Esophagus muscularis mucosa (tissue), 4 donors: ENCODE results near the gene IL15RA. TPM values are rescaled to one million over a fixed set of nuclear protein-coding genes. Genes with fewer than 3 reads are reported as not detected.
"Not testable (repeated sequence)": the region's sequence is repeated elsewhere in the genome, so short reads cannot be mapped to it uniquely, and the experiment has no call there.

Source experiments
- DNase-seq: peaks from one replicate; pipeline ENCODE4 v3.0.0-alpha.2; 2017; ENCODE audit errors: extremely low spot score
- H3K27ac ChIP-seq, 4 donors: fragments of 200-600 bp; sonication (generic); replicated peaks in 1 of 4; 1 replicate in 3 of 4; 2 replicates in 1 of 4; pipeline ENCODE4 v1.5.1; 2016 to 2019; ENCODE audit warnings: mild to moderate bottlenecking in 1 of 4
- H3K27me3 ChIP-seq, 4 donors: fragments of 200-600 bp; sonication (generic); one replicate each; pipeline versions ENCODE4 v1.5.1 to v1.6.0; 2016 to 2019
- H3K36me3 ChIP-seq, 4 donors: fragments of 200-600 bp; sonication (generic); one replicate each; pipeline ENCODE4 v1.5.1; 2016 to 2019
- H3K4me1 ChIP-seq, 4 donors: fragments of 200-600 bp; sonication (generic); one replicate each; pipeline ENCODE4 v1.5.1; 2016 to 2019
- H3K4me3 ChIP-seq, 4 donors: fragments of 200-600 bp; sonication (generic); 1 replicate in 2 of 4; 2 replicates in 2 of 4; pipeline ENCODE4 v1.5.1; 2016 to 2019; ENCODE audit warnings: mild to moderate bottlenecking in 4 of 4, moderate library complexity in 1 of 4
- H3K9me3 ChIP-seq, 4 donors: fragments of 200-600 bp; sonication (generic); 1 replicate in 3 of 4; 2 replicates in 1 of 4; pipeline ENCODE4 v1.5.1; 2016 to 2019
- CTCF ChIP-seq, 3 experiments: fragments of 200-600 bp in 2 of 3; fragments of 450-650 bp in 1 of 3; sonication (generic) in 2 of 3; IDR thresholded peaks; one replicate each; pipeline ENCODE4 v1.5.1; 2017 to 2019; ENCODE audit warnings: antibody characterized with exemption in 3 of 3, mild to moderate bottlenecking in 2 of 3, moderate library complexity in 1 of 3
- EP300 ChIP-seq: sonication (generic); formaldehyde crosslinking; IDR thresholded peaks from one replicate; pipeline ENCODE4 v1.6.1; 2017; ENCODE audit warnings: antibody characterized with exemption
- POLR2A ChIP-seq: fragments of 450-650 bp; IDR thresholded peaks from one replicate; pipeline ENCODE4 v1.6.1; 2017; ENCODE audit warnings: antibody characterized with exemption, moderate library complexity, mild to moderate bottlenecking, low read depth
- POLR2AphosphoS5 ChIP-seq, 2 donors: sonication (generic); formaldehyde crosslinking; IDR thresholded peaks; one replicate each; pipeline ENCODE4 v1.6.1; 2017; ENCODE audit warnings: antibody characterized with exemption in 2 of 2
- WGBS: methylation state at CpG from one replicate; pipeline ENCODE4 v1.1.5; 2018; 5-methylcytosine and 5-hydroxymethylcytosine counted together
- intact Hi-C: fragments of 100-400 bp; cut with DNase I; formaldehyde crosslinking; loops from one replicate; pipeline ENCODE4 v1.15.1; 2023
- total RNA-seq, 4 donors: library from RNA; depleted of rRNA; stranded (reverse); fragments of >200 nt; gene quantifications; one replicate each; pipeline versions ENCODE4 v1.1.0 to v1.2.1, GENCODE V29; 2016

The IL15RA gene
- total RNA-seq, 4 donors from 2014 or later, result 19.5 to 30.1 (median 24.2) TPM

- Histone ChIP-seq H3K36me3 (peaks cover 0 to 36% (median 6%) of the 10 kb centered on the region in 4 donors), H3K9me3 (no peaks in the 10 kb centered on the region), H3K4me1 (peaks cover 0 to 17% (median 12%) of the 10 kb centered on the region in 4 donors), H3K4me3 (no peak overlapping the region), H3K27me3 (no peaks in the 10 kb centered on the region), H3K27ac (no peak overlapping the region)
- intact Hi-C loops, result no loop called here
- DNase-seq, result peak; percentile 81
- 89% methylated on average over 5 of the region's 5 CpGs for WGBS
- no peak for TF ChIP-seq POLR2A
- TF ChIP-seq EP300, result no peak
- no peak for TF ChIP-seq CTCF (IDR thresholded peaks at IDR 0.05)
- no peak for TF ChIP-seq POLR2AphosphoS5 (IDR thresholded peaks at IDR 0.05)
These were observed 9.2 kb downstream of the IL15RA start for GRCh38 chr10:5968037-5968680.

DNA sequence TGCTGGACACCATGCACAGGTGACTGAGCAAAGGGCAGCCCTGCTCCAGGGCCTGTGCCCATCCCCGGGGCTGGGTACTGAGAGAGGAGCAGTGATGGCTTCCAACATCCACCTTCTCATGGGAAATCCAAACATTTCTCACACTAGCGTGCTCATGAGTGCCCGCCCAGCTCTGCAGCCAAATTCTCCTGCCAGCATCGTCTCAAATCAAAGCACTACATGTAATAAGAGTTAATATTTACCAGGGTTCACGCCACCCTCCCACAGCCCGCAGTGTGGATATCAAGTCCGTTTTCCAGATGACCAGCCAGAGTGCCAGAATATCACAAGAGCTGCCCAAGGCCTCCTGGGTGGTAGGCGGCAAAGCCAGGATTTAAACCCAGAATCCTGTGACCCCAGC, 12.1 kb downstream of the IL15RA start:
- no peaks in the 10 kb centered on the region for H3K27me3 ChIP-seq
- H3K27ac ChIP-seq, result no peak overlapping the region
- no peak overlapping the region for H3K4me3 ChIP-seq
- no peaks in the 10 kb centered on the region for H3K9me3 ChIP-seq
- no peak for DNase-seq
- peaks cover 0 to 58% (median 16%) of the 10 kb centered on the region in 4 donors for H3K36me3 ChIP-seq
- intact Hi-C loops, result no loop called here
- H3K4me1 ChIP-seq, result peaks cover 0 to 2% (median 0%) of the 10 kb centered on the region in 4 donors
- TF ChIP-seq CTCF (IDR thresholded peaks at IDR 0.05), result no peak
- no peak for TF ChIP-seq POLR2A
- no peak for TF ChIP-seq POLR2AphosphoS5 (IDR thresholded peaks at IDR 0.05)
- WGBS, result 92% methylated on average over 8 of the region's 8 CpGs

DNA sequence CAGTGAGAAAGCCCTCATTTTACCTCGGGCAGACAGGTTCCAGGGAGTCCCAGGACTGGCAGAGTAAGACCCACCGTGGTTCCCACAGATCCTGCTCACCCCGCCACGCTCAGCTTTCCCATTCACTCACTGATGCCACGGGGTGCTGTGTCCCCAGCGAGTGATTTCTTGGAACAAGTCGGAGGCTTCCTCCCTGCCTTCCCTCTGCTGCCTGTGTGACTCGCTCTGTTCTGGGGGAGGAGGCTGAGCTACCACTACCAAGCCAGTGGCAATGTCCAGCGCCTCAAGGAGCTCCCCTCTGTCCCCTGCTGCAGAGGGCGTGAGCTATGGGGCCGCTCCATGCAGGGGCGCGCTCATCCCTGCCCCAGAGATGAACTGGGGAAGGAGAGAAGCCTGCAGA, 12.6 kb downstream of the IL15RA start:
- WGBS, result 97% methylated on average over 7 of the region's 13 CpGs
- DNase-seq, result no peak
- no peaks in the 10 kb centered on the region for H3K27me3 ChIP-seq
- peaks cover 0 to 63% (median 19%) of the 10 kb centered on the region in 4 donors for H3K36me3 ChIP-seq
- no peaks in the 10 kb centered on the region for H3K4me1 ChIP-seq
- intact Hi-C loops, result no loop called here
- no peaks in the 10 kb centered on the region for H3K9me3 ChIP-seq
- TF ChIP-seq CTCF (IDR thresholded peaks at IDR 0.05), result no peak
- TF ChIP-seq POLR2AphosphoS5 (IDR thresholded peaks at IDR 0.05), result no peak
- TF ChIP-seq EP300, result no peak
- no peak for TF ChIP-seq POLR2A
- no peak overlapping the region for H3K27ac ChIP-seq
- H3K4me3 ChIP-seq, result no peak overlapping the region

DNA sequence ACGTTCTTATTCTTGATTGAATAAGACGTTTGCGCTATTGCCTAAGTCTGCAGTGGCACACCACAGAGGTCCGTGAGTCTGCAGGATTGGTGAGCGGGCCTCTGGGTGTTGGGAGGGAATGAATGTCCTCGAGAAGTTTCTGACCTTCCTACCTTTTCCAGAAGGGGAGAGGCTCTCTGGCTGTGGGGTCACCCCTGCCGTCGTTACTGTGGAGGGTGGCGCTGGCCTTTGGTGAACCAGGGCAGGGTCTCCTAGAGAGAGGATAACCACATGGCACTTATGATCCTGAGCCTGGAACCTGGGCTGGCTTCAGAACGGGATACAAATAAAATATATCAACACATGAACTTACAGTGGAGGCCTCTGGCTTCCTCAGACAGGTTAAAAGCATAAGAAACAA, 13.8 kb downstream of the IL15RA start:
- peaks cover 0 to 71% (median 20%) of the 10 kb centered on the region in 4 donors for H3K36me3 ChIP-seq
- no peak overlapping the region for H3K27ac ChIP-seq
- H3K9me3 ChIP-seq, result no peaks in the 10 kb centered on the region
- TF ChIP-seq EP300 (no peak), POLR2A (no peak), POLR2AphosphoS5 (IDR thresholded peaks at IDR 0.05) (no peak), CTCF (IDR thresholded peaks at IDR 0.05) (no peak)
- H3K4me1 ChIP-seq, result peaks cover 0 to 3% (median 0%) of the 10 kb centered on the region in 4 donors
- WGBS, result 92% methylated on average over 10 of the region's 10 CpGs
- no peak for DNase-seq
- intact Hi-C loops, result no loop called here
- no peak overlapping the region for H3K4me3 ChIP-seq
- no peaks in the 10 kb centered on the region for H3K27me3 ChIP-seq

- Histone ChIP-seq H3K4me3 (no peak overlapping the region), H3K27ac (no peak overlapping the region), H3K36me3 (peaks cover 0 to 74% (median 20%) of the 10 kb centered on the region in 4 donors), H3K27me3 (no peaks in the 10 kb centered on the region), H3K9me3 (no peaks in the 10 kb centered on the region), H3K4me1 (peaks cover 0 to 8% (median 2%) of the 10 kb centered on the region in 4 donors)
- TF ChIP-seq EP300 (no peak), POLR2A (no peak), CTCF (IDR thresholded peaks at IDR 0.05) (no peak)
- intact Hi-C loops, result no loop called here
- no peak for DNase-seq
- WGBS, result 94% methylated on average over 3 of the region's 7 CpGs
These were observed 14.3 kb downstream of the IL15RA start for GRCh38 chr10:5963071-5963470.

DNA sequence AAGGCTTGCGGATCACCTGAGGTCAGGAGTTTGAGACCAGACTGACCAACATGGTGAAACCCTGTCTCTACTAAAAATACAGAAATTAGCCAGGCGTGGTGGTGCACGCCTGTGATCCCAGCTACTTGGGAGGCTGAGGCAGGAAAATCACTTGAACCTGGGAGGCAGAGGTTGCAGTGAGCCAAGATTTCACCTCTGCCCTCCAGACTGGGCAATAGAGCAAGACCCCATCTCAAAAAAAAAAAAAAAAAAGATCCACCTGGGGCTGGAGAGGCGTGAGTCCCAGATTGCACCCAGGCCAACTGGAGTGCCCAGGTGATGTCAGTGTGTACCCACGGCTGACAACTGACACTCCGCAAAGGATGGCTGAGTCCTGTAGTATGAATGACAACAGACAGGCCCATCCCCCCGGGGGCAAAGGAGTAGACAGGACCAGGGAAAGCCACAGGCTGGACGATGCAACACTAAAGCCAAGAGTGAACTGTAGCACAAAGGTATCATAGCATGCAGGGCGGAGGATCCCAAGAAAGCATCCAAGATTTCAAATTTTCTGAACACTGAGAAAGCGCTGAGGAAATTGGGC, 14.9 kb downstream of the IL15RA start:
- DNase-seq, intact Hi-C loops, H3K27me3 ChIP-seq, H3K27ac ChIP-seq, H3K4me3 ChIP-seq, H3K9me3 ChIP-seq: not testable (repeated sequence)
- WGBS, result 95% methylated on average over 10 of the region's 10 CpGs
- Histone ChIP-seq H3K4me1 (peaks cover 0 to 11% (median 4%) of the 10 kb centered on the region in 4 donors), H3K36me3 (peaks cover 0 to 77% (median 20%) of the 10 kb centered on the region in 4 donors)
